NCI-H1930 (cell line): ENCODE measurements around the gene EIF4A2.
"Not testable (repeated sequence)": the region's sequence is repeated elsewhere in the genome, so short reads cannot be mapped to it uniquely, and the experiment has no call there.

Experiments
- DNase-seq, 2 experiments: peaks; one replicate each; lab custom pipeline; 2025; lab: John Stamatoyannopoulos, UW

EIF4A2 gene

DNA sequence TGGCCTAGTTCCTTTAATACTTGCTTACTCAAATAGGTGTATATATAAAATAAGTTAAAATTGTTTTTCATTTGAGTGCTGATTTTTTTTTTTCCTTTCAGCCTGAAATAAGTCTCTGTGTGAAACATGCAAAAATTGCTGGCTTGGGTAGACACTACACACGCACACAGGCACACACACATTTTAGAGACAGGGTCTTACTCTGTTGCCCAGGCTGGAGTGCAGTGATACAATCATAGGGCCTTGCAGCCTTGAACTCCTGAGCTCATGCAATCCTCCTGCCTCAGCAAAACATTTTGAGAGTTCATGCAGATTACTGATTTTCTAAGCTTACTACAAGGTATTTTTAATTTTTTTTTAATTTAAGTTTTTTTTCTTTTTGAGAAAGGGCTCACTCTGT, 35.6 kb downstream of the EIF4A2 start:
- DNase-seq = no peak

DNA sequence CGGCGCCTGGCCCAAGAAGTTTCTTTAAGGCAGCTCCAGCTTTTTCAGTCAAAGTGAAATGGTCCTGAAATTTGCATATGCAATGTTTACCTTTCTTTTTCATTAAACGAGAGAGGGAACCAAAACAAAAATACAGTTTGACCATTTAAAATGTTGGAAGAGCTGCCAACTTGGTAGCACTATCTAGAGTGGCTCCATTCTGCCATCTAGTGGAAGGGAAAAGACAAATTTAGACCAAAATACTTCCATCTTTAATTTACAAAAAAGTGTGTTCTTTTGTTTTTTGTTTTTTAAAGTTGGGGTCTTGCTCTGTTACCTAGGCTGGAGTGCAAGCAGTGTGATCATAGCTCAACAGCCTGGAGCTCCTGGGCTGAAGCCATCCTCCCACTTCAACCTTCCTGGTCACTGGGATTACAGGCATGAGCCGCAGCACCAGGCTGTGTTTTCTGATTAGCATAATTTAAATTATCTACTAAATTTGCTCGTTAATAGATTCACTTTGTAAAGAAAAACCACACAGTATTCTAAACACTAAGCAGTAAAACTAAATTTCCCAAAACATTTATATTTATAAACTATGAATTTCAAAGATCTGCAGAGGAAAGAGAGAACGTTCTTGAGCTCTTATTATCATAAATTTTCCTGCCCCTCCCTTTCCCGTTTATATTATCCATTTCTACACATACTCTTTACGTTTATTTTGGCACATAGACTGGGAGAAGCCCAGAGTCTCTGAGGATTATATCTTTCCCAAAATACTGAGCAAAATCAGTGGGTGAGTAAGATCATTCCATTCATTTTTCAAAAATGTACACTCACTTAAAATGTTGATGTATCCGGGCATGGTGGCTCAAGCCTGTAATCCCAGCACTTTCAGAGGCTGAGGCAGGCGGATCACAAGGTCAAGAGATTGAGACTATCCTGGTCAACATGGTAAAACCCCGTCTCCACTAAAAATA, 38.3 kb downstream of the EIF4A2 start:
- DNase-seq = peak in 1 of 2 experiments; percentile 5

DNA sequence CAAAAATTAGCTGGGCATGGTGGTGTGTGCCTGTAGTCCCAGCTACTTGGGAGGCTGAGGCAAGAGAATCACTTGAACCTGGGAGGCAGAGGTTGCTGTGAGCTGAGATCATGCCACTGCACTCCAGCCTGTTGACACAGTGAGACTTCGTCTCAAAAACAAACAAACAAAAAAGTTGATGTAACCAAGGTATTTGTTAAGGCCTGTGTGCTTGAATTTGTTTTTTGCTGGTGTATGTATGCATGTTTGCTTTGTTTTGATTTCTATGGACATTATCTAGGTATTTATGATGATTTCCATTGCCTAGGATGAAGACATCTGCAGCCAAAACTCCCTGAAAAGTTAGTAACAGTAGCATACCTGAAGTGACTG, 39.0 kb downstream of the EIF4A2 start:
- DNase-seq = not testable (repeated sequence)

DNA sequence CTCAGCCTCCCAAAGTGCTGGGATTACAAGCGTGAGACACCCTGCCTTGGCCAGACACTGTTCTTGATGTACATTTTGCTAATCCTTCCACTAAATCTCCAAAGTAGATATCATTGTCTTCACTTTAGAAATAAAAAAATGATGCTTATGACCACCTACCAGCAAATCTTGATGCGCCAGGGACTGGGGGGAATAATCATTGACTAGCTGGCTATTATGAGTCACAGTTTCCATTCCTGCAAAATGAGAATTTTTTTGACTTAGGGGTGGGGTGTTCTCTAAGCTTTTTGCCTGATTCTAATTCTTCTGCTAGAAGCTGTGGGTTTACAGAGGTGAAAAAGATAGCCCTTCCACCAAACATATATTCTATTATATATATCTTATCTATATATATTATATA, 40.0 kb downstream of the EIF4A2 start:
- no peak for DNase-seq

DNA sequence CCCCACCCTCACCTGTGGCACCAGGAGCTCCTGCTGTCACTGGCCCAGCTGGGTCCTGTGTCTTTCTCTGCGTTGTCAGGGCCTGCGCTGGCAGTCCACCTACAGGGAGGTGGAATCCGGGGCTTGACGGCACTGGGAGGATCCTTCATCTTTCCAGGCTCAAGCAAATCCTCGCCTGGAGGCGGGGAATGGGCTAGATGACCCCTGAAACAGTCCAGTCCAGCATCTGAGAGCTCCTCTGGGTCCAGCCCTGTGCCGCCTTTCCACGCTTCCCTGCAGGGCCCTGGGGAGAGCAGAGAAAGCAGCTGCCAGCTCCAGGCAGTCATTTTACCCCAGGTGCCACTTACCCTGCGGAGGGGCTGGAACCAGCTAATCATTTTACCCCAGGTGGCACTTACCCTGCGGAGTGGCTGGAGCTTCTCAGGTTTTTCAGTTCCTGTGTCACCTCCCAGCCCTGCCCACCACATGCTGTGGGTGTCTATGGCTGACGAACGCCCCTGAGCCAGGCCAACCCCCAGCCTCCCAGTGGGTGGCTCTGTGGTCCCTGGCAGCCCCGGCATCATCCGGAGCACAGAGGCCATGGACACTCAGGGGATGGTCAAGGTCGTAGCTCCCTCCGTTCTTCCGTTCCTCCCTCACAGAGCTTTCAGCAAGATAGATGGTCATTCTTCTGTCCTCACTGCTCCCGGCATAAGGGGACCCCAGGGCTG, 41.2 kb downstream of the EIF4A2 start:
- no peak for DNase-seq

DNA sequence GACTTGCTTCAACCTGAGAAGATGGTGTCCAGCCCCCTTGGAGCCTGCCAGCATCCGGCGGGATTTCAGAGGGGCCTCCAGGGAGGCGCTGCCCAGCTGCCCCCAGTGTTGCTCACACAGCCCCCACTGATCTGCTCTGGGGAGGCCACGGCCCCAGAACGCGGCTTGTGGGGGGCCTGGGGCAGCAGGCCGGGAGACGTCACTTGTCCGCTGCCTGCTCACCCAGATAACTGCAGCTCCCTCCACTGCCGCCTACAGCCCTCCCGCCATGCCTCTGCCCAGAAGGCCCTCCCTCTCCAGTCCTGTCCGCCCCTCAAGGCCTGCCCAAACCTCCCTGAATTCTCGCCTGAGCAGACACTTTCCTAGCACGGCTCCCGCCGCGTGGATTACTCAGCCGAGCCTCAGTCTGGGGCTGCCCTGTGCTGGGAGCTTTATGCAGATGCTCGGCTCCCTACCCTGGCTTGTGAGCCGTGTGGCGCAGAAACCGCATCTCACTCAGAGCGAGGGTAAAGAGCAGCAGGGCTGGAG, 42.0 kb downstream of the EIF4A2 start:
- no peak for DNase-seq

DNA sequence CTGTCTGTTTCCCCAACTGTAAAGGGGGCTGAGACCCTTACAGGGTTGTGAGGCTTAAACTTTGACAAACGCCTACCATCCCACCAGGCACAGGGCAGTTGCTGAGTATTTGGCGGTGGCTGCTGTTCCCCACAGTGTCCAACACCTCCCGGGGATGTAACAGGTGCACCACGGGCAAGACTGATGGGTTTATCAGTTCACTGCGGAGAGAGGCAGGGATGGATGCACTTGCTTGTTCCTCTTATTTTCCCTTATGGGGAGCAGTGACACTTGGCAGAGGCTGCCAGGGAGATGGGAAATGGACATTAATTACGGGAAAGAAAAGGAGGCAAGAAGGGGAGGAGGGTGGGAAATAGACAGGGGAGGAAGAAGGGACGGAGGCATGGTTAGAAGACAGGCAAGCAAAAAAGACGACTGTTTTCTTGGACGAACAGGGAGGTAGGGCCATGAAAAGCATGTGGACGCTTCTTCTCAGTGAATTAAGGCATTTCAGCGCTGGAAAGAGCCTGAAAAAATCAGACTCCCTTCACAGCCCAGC, 42.6 kb downstream of the EIF4A2 start:
- DNase-seq = no peak

DNA sequence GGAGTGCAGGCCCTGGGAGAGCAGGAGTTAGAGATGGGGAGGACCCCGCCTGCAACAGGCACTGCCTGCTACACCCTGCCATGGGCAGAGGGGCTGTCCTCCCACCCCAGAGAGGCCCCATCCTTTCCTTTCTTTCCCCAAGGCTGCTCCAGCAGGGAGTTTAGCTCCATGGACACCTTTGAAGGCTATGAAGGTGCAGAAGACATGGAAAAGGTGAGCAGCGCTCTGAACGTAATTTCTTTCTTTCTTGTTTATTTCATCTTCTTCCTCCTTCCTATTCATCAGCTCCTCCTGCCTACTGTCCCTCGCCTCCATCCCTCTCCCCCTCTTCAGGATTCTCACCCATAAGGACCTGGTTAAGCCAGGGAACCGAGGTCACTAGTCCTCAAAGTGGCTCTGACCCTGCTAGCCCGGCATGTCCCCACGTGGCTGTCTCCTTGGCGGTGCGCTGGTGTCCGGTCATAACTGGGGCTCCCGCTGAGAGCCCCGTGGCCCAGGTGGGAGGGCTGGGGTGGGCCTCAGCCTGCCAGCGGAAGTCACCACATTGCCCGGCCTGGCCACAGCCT, 43.1 kb downstream of the EIF4A2 start:
- DNase-seq = no peak

DNA sequence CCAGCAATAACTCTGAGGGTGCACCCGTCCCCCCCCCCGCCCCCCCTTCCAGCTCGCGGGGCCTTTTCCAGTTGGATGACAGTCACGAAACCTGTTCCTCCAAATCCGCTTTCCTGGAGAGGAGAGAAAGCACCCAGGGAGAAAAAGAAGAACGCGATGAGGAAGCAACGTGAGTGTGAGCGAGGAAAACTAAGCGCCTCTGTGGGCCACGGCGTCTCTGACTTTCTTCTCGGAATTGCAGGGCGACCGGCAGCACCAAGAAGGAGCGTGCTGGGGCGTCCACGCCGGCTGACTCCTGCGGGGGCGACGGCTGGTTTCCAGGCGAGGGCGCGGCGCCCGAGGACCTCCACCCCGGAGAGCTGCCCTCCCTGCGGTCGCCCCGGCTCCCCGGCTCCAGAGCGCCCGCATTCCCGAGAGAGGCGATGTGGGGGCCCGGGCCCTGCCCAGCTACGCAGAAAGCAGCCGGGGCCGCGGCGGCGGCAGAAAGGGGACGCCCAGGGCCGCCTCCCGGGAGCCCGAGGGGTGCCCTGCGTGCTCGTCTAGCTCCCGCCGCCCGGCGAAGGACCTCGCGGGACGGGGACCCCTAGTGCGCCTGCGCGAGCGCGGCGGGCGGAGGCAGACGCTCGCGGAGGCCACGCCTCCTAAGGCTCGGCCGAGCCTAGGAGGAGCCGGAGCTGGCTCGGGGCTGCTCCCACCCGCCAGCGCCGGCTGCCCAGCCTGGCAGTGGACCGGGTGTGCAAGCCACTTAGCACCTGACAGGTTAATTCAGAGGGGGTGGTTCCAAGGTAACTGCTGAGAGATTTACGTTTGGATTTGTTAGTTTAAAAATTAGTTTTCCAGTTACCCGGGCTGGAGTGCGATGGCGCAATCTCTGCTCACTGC, 43.8 kb downstream of the EIF4A2 start:
- peak; percentile 75 to 88 for DNase-seq

DNA sequence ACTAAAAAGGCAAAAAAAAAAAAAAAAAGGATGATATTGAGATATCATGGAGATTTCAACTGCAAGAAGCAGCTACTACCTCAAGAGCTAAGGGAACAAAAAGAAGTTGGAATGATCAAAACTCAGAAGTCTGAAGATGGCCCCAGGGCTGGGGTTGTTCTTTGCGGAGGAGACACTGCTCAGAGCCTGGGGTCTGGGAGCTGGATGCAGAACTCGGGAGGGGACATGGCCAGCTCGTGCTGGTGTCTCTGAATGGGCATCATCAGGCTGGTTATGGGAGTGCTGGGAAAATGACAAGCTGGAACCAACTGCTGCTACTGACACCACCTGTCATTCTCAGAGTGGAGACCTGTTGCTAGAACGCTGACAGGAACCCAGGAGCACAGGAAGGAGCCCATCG, 45.0 kb downstream of the EIF4A2 start:
- DNase-seq = no peak

DNA sequence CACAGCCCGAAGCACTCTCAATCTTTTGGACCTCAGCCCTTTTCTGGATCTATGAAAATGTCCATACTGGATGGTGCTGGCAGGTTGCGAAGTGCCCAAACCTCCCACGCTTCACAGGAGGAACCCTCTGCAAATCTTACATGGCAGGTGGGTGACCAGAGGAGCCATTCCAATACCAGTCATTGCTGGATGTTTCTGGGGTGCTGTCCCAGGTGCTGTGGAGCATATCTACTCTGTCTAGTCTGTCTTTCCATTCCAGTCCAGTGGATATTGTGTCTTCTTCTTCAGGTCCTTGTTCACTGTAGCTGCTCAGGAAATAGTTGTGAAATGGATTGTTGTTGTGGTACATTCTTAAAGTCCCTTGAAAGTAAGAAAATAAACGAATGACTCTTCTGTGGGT, 48.4 kb downstream of the EIF4A2 start:
- DNase-seq = no peak

DNA sequence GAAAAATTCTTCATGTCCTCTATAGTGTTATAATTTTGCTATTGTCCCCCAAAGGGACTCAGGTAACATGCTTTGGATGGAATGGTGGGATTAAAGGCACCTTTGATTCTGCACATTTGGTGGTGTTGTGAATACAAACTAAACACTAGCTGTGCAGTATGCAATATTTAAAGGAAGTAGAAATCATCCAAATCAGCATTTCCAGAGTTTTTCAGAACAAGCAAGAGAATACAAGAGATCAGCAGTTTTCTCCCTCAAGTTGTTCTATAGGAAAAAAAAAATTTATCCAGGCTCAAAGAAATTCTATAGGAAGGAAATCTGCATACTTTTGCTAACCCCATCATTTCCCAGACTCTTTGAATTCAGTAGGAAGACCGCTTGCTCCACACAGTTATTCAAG, 48.9 kb downstream of the EIF4A2 start:
- no peak for DNase-seq
